ENCODE results near the gene COL6A1.
"Not testable (repeated sequence)": the region's sequence is repeated elsewhere in the genome, so short reads cannot be mapped to it uniquely, and the experiment has no call there.

Gene COL6A1

DNA sequence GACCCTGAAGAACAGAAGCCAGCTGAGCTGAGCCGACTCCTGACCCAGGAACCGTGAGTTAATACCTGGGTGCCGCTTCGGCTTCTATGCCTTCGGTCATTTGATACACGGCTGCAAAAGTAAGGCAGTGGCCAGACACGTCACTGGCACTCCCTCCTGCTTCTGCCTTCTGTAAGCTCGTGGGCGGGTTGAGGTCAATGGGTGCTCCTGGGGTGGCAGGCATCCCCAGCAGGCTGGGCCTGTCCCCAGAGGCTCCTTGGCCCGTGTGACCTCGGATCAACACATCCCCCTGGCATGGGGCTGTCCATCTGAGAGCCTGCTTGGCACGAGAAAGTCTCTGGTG, 35.7 kb upstream of the COL6A1 start:
- DNase-seq (ENCODE audit: low read depth in 2 of 2), result no peak

DNA sequence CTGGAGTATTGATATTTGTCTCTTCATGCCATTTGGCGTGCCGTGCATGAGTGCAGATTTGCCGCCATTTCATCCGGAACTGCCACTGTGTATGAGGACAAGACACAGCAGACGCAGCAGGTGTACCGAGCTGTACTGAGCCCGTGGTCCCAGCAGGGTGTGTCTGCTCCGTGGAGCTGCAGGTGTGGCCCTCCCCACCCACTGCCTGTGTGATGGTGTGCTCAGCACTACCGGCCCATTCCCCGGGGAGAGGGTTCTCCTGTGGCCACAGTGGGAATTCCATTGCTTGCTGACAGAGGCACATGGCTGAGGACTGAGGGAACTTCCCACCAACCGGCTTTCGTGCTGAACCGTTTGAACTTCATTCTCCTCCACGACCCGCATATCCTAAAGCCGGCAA, 34.3 kb upstream of the COL6A1 start:
- no peak for DNase-seq (ENCODE audit: low read depth in 2 of 2)

DNA sequence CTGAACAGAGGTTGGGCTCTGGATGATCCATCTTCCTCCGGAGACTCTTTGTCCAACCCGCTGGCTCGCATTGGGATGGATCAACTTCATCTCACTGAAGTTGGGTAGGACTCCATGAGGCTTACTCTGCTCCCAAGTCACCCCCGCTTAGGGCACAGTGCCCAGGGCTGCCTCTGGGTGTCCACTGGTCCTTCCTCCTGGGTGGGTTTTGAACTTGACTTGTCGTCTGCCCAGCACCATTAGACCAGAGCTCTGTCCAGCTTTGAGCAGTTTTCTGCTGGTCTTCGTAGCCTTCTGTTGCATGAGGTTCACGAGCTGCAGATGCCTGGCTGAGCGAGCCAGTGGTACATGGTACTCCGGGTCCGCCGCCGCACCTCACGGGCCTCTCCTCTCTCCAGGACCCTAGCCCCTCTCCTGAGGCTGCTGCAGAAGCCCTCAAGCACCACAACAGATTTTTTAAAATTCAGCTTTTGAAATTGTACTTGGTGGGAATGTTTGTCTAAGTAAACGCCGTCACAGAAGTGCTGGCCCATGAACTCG, 33.8 kb upstream of the COL6A1 start:
- DNase-seq (ENCODE audit: low read depth in 2 of 2), result no peak

DNA sequence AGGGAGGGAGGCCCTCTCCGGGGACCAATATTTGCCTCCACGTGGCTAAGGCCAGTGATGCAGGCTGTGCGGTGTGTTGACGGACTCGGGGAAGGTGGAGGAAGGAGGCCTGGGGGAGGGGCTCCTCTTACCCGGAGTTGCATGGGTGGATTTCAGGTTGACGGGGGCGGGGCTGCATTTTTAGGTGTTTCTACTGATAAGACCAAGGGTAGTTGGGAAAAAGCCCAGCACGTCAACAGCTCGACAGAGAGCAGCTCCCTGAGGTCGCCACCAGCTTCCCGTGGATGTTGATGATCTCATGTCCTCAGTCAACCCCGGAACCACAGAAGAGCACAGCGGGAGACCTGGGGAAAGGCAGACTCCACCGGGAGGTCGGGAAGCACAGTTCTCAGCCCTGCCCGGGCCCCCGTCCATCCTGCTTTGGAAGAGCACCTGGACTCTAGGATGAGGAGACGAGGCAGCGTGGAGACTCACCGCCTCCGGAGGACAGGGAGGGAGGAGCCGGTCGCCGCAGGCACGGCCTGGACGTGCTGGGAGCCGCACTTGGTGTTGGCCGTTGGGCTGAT, 32.9 kb upstream of the COL6A1 start:
- DNase-seq (ENCODE audit: low read depth in 2 of 2), result no peak

DNA sequence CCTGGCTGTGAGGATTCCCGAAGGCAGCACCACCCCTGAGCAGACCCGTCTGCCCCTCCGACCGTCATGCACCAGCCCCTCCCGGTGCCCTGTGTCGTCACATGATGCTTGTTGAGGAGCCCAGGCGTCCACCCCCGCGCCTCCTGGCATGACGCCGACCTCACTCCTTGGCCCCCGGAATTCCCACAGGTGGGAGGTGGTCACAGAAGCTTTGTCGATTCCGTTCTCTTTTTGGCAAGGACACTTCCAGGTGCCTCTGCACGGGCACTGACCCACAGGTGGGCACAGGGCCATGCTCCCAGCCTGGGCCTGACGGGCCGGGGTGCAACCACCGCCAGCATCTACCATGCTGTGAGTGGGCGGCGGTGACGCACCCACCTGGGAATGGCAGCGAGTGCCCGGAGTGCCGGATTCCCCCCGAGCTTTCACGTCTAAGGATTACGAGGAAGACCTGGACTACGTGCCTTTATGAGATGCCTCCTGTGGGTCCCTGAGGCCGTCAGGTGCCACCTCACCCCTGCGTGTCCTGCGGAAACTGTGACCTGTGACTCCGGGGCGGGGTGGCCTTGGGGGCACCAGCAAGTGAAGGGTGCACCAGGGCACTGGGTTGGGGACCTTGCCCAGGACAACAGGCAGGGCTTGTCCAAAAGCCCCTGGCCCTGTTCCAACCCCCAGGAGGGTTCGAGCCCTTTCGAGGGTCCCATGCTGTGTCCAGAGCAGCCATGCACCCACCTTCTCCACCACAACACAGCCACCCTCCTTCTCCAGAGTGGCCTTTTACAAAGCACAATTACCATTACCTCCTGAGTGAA, 31.4 kb upstream of the COL6A1 start:
- DNase-seq (ENCODE audit: low read depth in 2 of 2), result no peak

DNA sequence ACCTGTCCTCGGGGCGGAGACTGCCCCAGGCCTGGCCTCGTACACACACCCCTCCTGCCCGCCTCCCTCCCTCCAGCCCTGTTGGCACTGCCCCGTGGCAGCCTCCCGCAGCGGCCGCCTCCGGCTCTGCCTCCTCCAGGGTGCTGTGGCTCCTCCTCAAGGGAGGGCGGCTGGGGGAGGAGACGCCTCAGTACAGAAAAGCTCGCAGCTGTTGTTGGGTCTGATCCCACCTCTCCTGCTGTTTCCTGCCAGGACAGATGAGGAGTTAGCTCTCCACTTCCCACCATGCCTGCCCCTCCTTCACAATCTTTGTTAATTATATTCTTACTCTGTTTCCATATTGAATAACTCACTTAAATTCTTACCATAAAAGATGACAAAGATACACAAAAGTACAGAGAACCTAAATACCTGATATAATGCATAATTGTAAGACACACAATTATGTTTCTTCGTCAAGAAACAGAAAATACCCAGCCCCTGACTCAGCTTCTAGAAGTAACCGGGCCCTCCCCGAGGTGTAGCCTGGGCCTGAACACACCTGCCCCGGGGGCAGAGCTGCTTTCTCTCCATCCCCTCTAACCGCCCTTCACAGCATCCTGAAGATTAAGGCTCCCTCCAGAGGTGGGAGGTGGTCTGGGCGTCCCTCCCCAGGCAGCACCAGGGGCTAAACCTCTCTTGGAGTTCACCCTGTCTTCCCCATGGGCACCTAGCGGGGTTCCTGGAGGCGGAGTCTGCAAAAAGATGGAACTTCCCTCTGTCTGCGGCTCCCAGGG, 30.6 kb upstream of the COL6A1 start:
- no peak for DNase-seq (ENCODE audit: low read depth in 2 of 2)

DNA sequence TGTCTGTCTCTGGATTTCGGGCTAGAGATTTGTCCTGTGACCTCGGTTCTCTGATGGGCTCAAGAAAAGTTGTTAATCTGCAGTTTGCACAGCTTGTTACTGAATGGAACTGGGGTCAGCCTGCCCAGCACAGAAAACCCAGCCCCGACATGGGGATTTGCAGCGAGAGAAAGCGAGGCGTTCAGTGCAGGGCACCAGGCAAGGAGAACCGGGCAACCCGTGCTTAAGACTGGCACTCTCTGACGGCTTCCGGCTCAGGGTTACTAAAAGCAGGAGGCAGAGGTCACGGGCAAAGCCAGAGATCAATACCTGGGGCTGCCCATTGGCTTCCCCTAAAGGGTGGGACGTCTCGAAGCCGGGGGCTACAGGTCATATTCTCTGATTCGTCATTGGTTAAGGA, 29.9 kb upstream of the COL6A1 start:
- DNase-seq (ENCODE audit: low read depth in 2 of 2), result no peak

DNA sequence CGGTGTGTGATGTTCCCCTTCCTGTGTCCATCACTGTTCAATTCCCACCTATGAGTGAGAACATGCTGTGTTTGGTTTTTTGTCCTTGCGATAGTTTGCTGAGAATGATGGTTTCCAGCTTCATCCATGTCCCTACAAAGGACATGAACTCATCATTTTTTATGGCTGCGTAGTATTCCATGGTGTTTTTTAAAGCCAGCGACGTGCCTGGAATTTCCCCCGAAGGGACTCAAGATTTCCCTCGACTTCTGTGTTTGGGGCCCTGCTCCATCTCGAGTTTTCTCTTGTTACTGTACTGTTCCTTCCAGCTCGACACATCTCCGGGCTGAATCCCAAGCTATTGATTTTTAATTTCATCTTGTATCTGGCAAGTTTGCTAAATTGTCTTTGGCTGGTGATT, 29.0 kb upstream of the COL6A1 start:
- not testable (repeated sequence) for DNase-seq (ENCODE audit: low read depth in 2 of 2)

DNA sequence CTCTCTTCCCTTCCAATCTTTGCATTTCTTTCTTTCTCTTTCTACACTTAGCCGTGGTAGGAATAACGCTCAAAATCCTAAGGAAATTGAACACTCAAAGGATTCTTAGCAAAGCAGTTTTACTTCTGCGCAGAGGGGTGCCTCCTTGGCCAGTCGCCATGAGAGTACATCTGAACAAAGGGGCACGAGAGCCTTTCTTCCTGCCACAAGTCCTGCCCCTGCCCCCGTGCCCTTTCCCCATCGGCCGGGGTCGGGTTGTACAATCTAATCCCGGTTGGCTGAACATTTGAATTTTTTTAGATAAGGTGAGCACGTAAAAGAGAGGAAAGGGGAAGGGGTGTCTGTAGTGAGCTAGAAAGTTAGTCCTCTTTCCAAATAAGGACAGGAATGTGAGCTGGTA, 28.6 kb upstream of the COL6A1 start:
- no peak for DNase-seq (ENCODE audit: low read depth in 2 of 2)

DNA sequence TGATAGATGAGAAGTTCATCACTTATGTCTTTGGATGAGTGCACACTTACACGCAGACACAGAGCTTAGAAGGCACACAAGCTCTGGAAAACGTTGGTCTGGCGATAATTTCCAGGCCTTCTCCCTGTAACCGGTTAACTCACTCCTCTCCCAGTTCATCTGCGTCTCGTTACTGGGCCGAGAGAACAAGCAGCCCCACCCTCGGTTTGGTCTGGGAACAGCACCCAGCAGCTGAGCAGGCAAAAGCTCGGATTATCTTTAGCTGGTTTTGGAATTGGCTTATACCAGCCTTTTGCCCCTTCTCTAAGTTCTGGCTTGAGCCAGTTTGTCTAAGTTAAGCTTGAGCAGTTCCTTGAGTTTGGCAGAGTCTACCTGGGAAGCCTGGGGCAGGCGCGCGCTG, 27.3 kb upstream of the COL6A1 start:
- DNase-seq (ENCODE audit: low read depth in 2 of 2), result no peak

DNA sequence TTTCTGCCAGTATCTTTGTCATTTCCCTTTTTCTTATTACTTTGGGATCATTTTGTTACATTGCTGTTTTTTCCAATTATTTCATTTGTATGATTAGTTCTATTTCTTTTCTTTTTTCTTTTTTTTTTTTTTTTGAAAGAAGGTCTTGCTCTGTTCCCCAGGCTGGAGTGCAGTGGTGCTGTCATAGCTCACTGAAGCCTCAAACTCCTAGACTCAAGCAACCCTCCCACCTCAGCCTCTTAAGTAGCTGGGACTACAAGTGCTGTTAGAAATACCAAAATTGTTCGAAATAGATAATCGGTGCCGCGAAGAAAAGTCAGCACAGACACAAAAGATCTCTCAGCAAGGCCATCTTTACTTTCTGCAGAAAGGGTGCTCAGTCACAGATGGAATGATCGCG, 26.6 kb upstream of the COL6A1 start:
- no peak for DNase-seq (ENCODE audit: low read depth in 2 of 2)

DNA sequence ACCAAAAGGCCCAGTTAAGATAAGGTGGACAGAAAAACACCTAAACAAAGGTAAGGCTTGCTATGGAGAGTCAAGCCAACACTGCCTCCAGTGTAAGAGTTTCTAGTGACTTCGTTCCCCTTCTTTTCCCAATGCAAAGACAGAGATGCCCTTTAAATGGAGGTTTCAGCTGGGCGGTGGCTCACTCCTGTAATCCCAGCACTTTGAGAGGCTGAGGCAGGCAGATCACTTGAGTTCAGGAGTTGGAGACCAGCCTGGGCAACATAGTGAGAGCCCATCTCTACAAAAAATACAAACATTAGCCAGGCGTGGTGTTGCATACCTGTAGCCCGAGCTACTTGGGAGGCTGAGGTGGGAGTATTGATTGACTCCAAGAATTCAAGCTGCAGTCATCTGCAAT, 24.0 kb upstream of the COL6A1 start:
- no peak for DNase-seq (ENCODE audit: low read depth in 2 of 2)

DNA sequence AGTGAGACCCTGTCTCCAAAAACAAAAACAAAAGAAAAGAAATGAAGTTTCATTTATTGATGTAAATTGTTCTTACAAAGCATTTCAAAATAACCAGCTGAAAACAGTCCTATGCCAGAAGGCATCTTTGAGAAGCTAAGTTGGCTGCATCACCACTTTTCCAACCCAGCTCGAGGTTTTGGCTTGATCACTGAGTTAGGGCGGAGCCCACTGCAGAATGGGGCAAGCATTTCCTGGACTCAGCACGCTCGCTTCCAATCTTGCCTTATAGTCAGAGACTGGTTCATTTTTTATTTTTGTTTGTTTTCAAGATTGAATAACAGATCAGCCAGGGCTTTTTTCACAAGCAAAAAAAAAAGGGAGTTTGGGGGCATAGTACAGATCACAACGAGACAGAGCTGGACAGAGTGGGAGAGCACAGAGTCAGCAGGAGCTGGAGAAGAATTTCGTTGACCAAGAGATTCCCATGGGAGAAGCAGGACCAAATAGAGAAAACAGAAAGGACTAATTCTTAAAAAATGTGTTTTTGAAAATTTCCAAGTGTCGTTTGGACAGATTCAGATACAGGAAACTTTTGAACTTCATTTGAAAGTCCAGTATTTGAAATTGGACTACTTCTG, 23.5 kb upstream of the COL6A1 start:
- no peak for DNase-seq (ENCODE audit: low read depth in 2 of 2)

DNA sequence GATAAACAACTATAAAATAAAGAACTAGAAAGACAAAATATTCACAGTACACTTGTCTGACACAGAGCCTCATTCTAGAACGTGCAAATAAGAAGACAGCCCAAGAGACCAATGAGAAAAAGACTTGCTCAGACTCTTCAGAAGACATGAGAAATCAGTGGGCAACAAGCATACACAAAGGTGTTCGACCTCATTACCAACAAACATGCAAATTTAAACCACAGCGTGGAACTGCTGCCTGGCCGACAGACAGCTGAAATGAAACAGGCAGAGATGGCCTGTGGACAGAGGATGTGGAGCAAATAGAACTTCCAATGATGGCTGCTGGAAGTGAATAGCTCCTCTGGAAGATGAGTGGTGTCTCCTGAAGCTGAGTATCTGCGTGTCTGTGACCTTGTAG, 22.4 kb upstream of the COL6A1 start:
- DNase-seq (ENCODE audit: low read depth in 2 of 2), result no peak

DNA sequence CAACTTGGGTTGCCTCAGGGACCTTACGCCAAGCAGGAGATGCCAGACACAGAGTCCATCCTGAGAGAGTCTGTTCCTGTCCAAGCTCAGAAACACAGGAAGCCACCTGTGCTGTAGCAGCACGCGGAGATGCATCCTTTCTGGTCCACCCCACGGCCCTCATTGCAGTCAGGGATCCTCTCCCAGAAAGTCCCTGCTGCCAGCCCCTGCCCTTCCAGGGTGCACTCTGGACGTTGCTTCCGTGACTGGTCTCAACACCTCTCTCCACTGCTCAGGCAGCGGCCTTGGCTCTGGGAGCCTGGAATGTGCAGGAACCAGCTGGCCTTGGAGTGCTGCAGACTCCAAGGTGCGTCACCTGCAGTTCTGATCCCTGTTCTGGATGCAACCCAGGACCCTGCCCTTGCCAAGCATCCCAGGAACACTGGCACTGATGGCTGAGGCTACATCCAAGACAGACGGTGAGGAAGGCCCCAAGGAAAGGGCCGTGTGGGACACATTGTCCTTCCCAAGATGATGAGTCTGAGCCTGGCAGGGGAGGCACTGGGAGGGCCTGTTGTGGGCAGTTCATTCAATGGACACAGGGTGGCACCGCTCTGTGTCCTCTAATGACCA, 21.7 kb upstream of the COL6A1 start:
- no peak for DNase-seq (ENCODE audit: low read depth in 2 of 2)

DNA sequence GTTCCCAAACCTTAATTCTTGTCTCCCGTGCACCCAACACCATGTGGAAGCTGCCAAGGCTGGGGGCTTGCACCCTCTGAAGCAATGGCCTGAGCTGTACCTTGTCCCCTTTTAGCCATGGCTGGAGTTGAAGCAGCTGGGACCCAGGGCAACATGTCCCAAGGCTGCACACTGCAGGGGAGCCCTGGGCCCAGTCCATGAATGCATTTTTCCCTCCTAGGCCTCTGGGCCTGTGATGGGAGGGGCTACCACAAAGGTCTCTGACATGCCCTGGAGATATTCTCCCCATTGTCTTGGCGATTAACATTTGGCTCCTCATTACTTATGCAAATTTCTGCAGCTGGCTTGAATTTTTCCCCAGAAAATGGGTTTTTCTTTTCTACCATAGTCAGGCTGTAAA, 20.2 kb upstream of the COL6A1 start:
- not testable (repeated sequence) for DNase-seq (ENCODE audit: low read depth in 2 of 2)

DNA sequence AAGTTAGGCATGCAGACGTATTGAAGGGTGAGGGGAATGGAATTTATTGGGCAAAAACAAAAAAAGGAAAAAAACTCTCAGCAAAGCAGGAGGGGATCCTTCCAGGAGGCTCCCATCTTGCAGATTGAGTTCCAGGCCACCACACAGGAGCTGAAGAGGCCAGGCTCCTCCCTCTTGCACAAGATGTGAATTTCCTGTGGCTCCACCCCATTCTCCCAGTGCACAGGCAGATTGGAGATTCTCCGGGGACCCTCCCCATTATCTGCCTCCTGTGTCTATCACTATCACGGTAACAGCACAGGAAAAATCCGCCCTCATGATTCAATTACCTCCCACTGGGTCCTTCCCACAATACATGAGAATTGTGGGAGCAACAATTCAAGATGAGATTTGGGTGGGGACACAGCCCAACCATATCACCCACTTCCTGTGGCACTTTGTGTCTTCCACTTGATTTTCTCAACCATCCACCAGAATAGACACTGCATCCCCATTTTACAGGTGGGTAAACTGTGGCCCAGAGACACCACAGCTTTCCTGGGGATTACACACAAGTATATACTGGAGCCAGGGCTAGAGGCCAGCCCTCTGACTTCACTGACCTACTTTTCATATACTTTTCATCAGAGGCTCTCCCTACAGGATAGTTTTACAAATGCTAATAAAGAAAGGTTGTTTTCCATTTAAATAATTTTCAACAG, 18.9 kb upstream of the COL6A1 start:
- DNase-seq (ENCODE audit: low read depth in 2 of 2), result no peak

DNA sequence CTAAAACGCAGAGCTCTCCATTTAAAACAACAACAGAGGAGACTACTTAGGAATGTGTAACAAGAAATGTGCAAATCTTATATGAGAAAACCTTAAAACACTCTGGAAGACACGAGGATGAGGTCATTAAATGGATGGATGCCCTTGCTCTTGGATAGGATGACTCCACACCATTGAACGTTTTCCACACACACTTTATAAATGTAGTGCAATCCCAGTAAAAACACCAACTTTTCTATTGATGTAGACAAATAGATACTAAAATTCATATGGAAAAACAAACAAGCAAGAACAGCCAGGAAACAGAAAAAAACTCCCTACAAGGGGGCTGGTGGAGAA, 18.4 kb upstream of the COL6A1 start:
- no peak for DNase-seq (ENCODE audit: low read depth in 2 of 2)

DNA sequence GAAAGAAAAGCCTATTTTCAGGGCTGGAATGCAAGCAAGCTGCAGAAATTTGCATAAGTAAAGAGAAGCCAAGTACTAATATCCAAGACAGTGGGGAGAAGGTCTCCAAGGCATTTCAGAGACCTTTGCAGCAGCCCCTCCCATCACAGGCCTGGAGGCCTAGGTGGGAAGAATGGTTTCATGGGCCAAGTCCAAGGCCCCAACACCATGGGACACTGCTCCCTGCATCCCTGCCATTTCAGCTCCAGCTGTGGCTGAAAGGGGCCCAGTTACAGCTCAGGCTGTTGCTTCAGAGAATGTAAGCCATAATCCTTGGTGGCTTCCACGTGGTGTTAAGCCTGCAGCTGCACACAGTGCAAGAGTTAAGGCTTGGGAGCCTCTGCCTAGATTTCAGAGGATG, 16.9 kb upstream of the COL6A1 start:
- no peak for DNase-seq (ENCODE audit: low read depth in 2 of 2)

DNA sequence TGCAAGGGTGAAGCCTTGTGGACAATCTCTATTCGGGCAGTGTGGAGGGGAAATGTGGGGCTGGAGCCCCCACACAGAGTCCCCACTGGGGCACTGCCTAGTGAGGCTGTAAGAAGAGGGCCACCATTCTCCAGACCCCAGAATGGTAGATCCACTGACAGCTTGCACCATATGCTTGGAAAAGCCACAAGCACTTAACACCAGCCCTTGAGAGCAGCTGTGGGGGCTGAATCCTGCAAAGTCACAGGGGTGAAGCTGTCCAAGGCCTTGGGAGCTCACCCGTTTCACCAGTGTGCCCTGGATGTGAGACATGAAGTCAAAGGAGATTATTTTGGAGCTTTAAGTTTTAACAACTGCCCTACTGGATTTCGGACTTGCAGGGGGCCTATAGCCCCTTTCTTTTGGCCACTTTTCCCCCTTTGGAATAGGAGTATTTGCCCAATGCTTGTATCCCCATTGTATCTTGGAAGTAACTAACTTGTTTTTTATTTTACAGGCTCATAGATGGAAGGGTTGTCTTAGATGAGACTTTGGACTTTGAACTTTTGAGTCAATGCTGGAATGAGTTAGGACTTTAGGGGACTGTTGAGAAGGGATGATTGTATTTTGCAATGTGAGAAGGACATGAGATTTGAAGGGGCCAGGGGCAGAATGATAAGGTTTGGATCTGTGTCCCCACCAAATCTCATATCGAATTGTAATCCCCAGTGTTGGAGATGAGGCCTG, 16.3 kb upstream of the COL6A1 start:
- no peak for DNase-seq (ENCODE audit: low read depth in 2 of 2)
